ENCODE measurements around the gene PTPRT.

DNA sequence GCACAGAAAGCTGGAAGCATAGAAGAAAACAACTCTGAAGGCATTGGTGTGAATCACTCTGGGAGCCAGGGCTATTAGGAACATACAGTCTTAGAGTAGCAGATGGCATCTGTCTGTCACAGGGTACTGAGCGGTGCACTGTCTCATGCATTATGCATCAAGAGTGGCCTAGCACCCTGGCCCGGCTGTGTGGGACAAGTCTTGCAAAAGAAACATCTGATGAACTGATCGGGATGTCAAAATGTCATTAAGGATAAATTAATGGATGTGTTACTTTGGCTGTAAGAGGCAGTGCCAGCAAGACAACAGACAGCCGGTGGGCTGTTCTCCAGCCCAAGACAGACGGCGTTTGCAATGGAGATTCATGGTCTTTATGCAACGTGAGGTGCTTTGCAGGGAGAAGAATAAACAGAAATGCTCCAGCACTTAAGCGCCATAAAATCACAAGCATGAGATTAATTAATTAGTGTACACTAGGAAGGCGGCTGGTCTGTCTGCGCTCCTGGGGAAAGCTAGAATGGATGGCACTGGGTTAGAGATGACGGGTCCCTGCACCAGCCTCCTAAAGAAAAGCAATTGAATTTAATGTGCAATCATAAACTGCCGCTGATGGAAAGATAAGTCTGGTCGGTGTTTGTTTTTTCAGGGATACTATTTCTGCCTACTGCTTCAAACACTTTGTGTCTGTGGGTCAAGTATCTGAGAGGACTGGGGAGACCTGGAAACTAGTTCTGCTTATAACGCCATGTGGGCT is 970.9 kb downstream of the PTPRT start:
- no peak for TF ChIP-seq POLR2A (IDR thresholded peaks at IDR 0.05; ENCODE audit: low read depth, low read length)
- no peak for TF ChIP-seq POLR2AphosphoS5 (IDR thresholded peaks at IDR 0.05; ENCODE audit: low read depth, low read length)

All from GM12892 (cell line).